ENCODE measurements around the gene ADARB2. TPM values are rescaled to one million over a fixed set of nuclear protein-coding genes. Genes with fewer than 3 reads are reported as not detected.
"Not testable (repeated sequence)": the region's sequence is repeated elsewhere in the genome, so short reads cannot be mapped to it uniquely, and the experiment has no call there.

ADARB2 gene
- total RNA-seq, 1 experiment from 2014 or later = not detected

GRCh38 chr10:1344846-1345245 lies 392.5 kb downstream of the ADARB2 start:
- Mint-ChIP-seq H3K36me3 (ENCODE audit: insufficient read depth, unreplicated experiment) (no peaks in the 10 kb centered on the region), H3K9me3 (ENCODE audit: low read depth, unreplicated experiment) (no peaks in the 10 kb centered on the region), H3K27me3 (ENCODE audit: unreplicated experiment) (peaks cover 30% of the 10 kb centered on the region), H3K4me3 (ENCODE audit: low read depth, unreplicated experiment) (no peak overlapping the region), H3K27ac (ENCODE audit: unreplicated experiment) (no peak overlapping the region), H3K4me1 (ENCODE audit: low read depth, unreplicated experiment) (no peaks in the 10 kb centered on the region)
- CTCF ChIA-PET = no interaction called here
- TF ChIP-seq, protein P1, sequence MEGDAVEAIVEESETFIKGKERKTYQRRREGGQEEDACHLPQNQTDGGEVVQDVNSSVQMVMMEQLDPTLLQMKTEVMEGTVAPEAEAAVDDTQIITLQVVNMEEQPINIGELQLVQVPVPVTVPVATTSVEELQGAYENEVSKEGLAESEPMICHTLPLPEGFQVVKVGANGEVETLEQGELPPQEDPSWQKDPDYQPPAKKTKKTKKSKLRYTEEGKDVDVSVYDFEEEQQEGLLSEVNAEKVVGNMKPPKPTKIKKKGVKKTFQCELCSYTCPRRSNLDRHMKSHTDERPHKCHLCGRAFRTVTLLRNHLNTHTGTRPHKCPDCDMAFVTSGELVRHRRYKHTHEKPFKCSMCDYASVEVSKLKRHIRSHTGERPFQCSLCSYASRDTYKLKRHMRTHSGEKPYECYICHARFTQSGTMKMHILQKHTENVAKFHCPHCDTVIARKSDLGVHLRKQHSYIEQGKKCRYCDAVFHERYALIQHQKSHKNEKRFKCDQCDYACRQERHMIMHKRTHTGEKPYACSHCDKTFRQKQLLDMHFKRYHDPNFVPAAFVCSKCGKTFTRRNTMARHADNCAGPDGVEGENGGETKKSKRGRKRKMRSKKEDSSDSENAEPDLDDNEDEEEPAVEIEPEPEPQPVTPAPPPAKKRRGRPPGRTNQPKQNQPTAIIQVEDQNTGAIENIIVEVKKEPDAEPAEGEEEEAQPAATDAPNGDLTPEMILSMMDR (IDR thresholded peaks at IDR 0.05; ENCODE audit: unreplicated experiment) = no peak
- BruUV-seq (replicated peaks) = no TSS peak
- DNase-seq = no peak
- intact Hi-C loops (cut with micrococcal nuclease; ENCODE audit: unreplicated experiment) = no loop called here

DNA sequence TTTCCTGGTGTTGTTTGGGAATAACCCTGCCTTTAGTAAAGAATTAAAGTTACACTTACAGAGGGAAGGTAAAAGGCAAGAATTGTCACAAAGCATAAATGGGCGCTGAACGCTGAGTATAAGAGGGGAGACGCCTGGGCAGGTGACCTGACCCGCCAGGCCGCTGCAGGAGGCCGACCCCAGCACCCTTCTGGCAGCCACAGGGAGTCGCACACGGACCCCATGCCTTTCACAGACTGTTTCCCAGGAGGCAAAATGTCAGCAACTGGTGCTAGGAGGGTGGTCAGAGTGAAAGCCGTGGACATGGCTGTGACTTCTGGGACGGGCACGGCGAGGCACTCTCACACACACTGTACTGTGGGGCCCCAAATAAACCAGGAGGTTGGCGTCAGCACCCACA lies 392.9 kb downstream of the ADARB2 start:
- BruUV-seq (replicated peaks) = no TSS peak
- no peak overlapping the region for H3K4me3 Mint-ChIP-seq (ENCODE audit: low read depth, unreplicated experiment)
- H3K4me1 Mint-ChIP-seq (ENCODE audit: low read depth, unreplicated experiment) = no peaks in the 10 kb centered on the region
- TF ChIP-seq, protein P1 (IDR thresholded peaks at IDR 0.05; ENCODE audit: unreplicated experiment) = no peak
- peaks cover 30% of the 10 kb centered on the region for H3K27me3 Mint-ChIP-seq (ENCODE audit: unreplicated experiment)
- intact Hi-C loops (cut with micrococcal nuclease; ENCODE audit: unreplicated experiment) = no loop called here
- CTCF ChIA-PET = no interaction called here
- H3K27ac Mint-ChIP-seq (ENCODE audit: unreplicated experiment) = no peak overlapping the region
- H3K9me3 Mint-ChIP-seq (ENCODE audit: low read depth, unreplicated experiment) = no peaks in the 10 kb centered on the region
- no peaks in the 10 kb centered on the region for H3K36me3 Mint-ChIP-seq (ENCODE audit: insufficient read depth, unreplicated experiment)
- no peak for DNase-seq

DNA sequence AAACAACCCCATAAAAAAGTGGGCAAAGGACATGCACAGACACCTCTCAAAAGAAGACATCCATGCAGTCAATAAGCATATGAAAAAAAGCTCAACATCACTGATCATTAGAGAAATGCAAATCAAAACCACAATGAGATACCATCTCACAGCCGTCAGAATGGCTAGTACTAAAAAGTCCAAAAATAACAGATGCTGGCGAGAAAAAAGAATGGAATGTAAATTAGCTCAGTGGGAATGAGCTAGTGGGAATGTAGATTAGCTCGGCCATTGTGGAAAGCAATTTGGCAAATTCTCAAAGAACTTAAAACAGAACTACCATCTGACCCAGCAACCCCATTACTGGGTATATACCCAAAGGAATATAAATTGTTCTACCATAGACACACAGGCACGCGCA lies 394.1 kb downstream of the ADARB2 start:
- Mint-ChIP-seq H3K9me3 (ENCODE audit: low read depth, unreplicated experiment) (no peaks in the 10 kb centered on the region), H3K4me1 (ENCODE audit: low read depth, unreplicated experiment) (no peaks in the 10 kb centered on the region), H3K36me3 (ENCODE audit: insufficient read depth, unreplicated experiment) (no peaks in the 10 kb centered on the region), H3K27me3 (ENCODE audit: unreplicated experiment) (peaks cover 39% of the 10 kb centered on the region), H3K4me3 (ENCODE audit: low read depth, unreplicated experiment) (no peak overlapping the region), H3K27ac (ENCODE audit: unreplicated experiment) (no peak overlapping the region)
- CTCF ChIA-PET = no interaction called here
- TF ChIP-seq, protein P1 (IDR thresholded peaks at IDR 0.05; ENCODE audit: unreplicated experiment) = no peak
- no TSS peak for BruUV-seq (replicated peaks)
- DNase-seq = no peak
- intact Hi-C loops (cut with micrococcal nuclease; ENCODE audit: unreplicated experiment) = no loop called here

GRCh38 chr10:1341052-1341451 lies 396.3 kb downstream of the ADARB2 start:
- DNase-seq; H3K27ac Mint-ChIP-seq (ENCODE audit: unreplicated experiment); H3K36me3 Mint-ChIP-seq (ENCODE audit: insufficient read depth, unreplicated experiment); H3K9me3 Mint-ChIP-seq (ENCODE audit: low read depth, unreplicated experiment); H3K4me3 Mint-ChIP-seq (ENCODE audit: low read depth, unreplicated experiment); BruUV-seq (replicated peaks); CTCF ChIA-PET; H3K4me1 Mint-ChIP-seq (ENCODE audit: low read depth, unreplicated experiment); intact Hi-C loops (cut with micrococcal nuclease; ENCODE audit: unreplicated experiment): not testable (repeated sequence)
- peaks cover 43% of the 10 kb centered on the region for H3K27me3 Mint-ChIP-seq (ENCODE audit: unreplicated experiment)

GRCh38 chr10:1339396-1339795 lies 397.9 kb downstream of the ADARB2 start:
- no peak overlapping the region for H3K4me3 Mint-ChIP-seq (ENCODE audit: low read depth, unreplicated experiment)
- intact Hi-C loops (cut with micrococcal nuclease; ENCODE audit: unreplicated experiment) = loop anchor here (10.0 kb wide), 1 partner anchor 75 kb away; no protein-coding TSS in a partner anchor
- H3K4me1 Mint-ChIP-seq (ENCODE audit: low read depth, unreplicated experiment) = no peaks in the 10 kb centered on the region
- no peaks in the 10 kb centered on the region for H3K36me3 Mint-ChIP-seq (ENCODE audit: insufficient read depth, unreplicated experiment)
- DNase-seq = no peak
- no peaks in the 10 kb centered on the region for H3K9me3 Mint-ChIP-seq (ENCODE audit: low read depth, unreplicated experiment)
- CTCF ChIA-PET = no interaction called here
- TF ChIP-seq, protein P1 (IDR thresholded peaks at IDR 0.05; ENCODE audit: unreplicated experiment) = no peak
- no peak overlapping the region for H3K27ac Mint-ChIP-seq (ENCODE audit: unreplicated experiment)
- H3K27me3 Mint-ChIP-seq (ENCODE audit: unreplicated experiment) = peaks cover 46% of the 10 kb centered on the region
- no TSS peak for BruUV-seq (replicated peaks)

Data from Calu3 (cell line).